Measurements from ENCODE around the gene MOBP.

The MOBP gene

GRCh38 chr3:39491733-39492350, 24.4 kb downstream of the MOBP start:
- no peak overlapping the region for H3K27ac ChIP-seq (ENCODE audit: low read length)
- H3K9ac ChIP-seq (ENCODE audit: low read length in 2 of 2): no peak overlapping the region
- H3K4me3 ChIP-seq (ENCODE audit: low read length in 2 of 2): no peak overlapping the region

GRCh38 chr3:39494781-39495180, 27.3 kb downstream of the MOBP start:
- Histone ChIP-seq H3K4me3 (ENCODE audit: low read length in 2 of 2) (no peak overlapping the region), H3K9me3 (ENCODE audit: control insufficient read depth in 2 of 2, low read length in 2 of 2) (no peaks in the 10 kb centered on the region), H3K4me1 (ENCODE audit: control insufficient read depth, insufficient read depth, low read length) (no peaks in the 10 kb centered on the region), H3K9ac (ENCODE audit: low read length in 2 of 2) (no peak overlapping the region), H3K27me3 (ENCODE audit: control insufficient read depth in 1 of 2, insufficient read depth in 2 of 2, low read length in 2 of 2) (peaks cover 5 to 8% of the 10 kb centered on the region in 2 donors), H3K27ac (ENCODE audit: low read length) (no peak overlapping the region), H3K36me3 (ENCODE audit: control insufficient read depth in 2 of 2, insufficient read depth in 2 of 2, low read length in 2 of 2) (no peaks in the 10 kb centered on the region)

More at GRCh38 chr3:39491733-39492350, 24.4 kb downstream of the MOBP start:
- Histone ChIP-seq H3K27me3 (ENCODE audit: control insufficient read depth in 1 of 2, insufficient read depth in 2 of 2, low read length in 2 of 2) (no peaks in the 10 kb centered on the region), H3K9me3 (ENCODE audit: control insufficient read depth in 2 of 2, low read length in 2 of 2) (no peaks in the 10 kb centered on the region), H3K36me3 (ENCODE audit: control insufficient read depth in 2 of 2, insufficient read depth in 2 of 2, low read length in 2 of 2) (no peaks in the 10 kb centered on the region), H3K4me1 (ENCODE audit: control insufficient read depth, insufficient read depth, low read length) (no peaks in the 10 kb centered on the region)

- Histone ChIP-seq H3K9me3 (ENCODE audit: control insufficient read depth in 2 of 2, low read length in 2 of 2) (no peaks in the 10 kb centered on the region), H3K36me3 (ENCODE audit: control insufficient read depth in 2 of 2, insufficient read depth in 2 of 2, low read length in 2 of 2) (no peaks in the 10 kb centered on the region), H3K27me3 (ENCODE audit: control insufficient read depth in 1 of 2, insufficient read depth in 2 of 2, low read length in 2 of 2) (peaks cover 19 to 21% of the 10 kb centered on the region in 2 donors), H3K4me1 (ENCODE audit: control insufficient read depth, insufficient read depth, low read length) (peaks cover 4% of the 10 kb centered on the region), H3K9ac (ENCODE audit: low read length in 2 of 2) (no peak overlapping the region), H3K4me3 (ENCODE audit: low read length in 2 of 2) (no peak overlapping the region), H3K27ac (ENCODE audit: low read length) (no peak overlapping the region)
Observed at GRCh38 chr3:39497753-39498152, 30.3 kb downstream of the MOBP start.

GRCh38 chr3:39499651-39500273, 32.3 kb downstream of the MOBP start:
- Histone ChIP-seq H3K4me1 (ENCODE audit: control insufficient read depth, insufficient read depth, low read length) (peaks cover 4% of the 10 kb centered on the region), H3K4me3 (ENCODE audit: low read length in 2 of 2) (no peak overlapping the region), H3K9ac (ENCODE audit: low read length in 2 of 2) (no peak overlapping the region), H3K9me3 (ENCODE audit: control insufficient read depth in 2 of 2, low read length in 2 of 2) (no peaks in the 10 kb centered on the region), H3K36me3 (ENCODE audit: control insufficient read depth in 2 of 2, insufficient read depth in 2 of 2, low read length in 2 of 2) (no peaks in the 10 kb centered on the region), H3K27ac (ENCODE audit: low read length) (no peak overlapping the region), H3K27me3 (ENCODE audit: control insufficient read depth in 1 of 2, insufficient read depth in 2 of 2, low read length in 2 of 2) (peaks cover 23% of the 10 kb centered on the region in 2 donors)

- peaks cover 23% of the 10 kb centered on the region in 2 donors for H3K27me3 ChIP-seq (ENCODE audit: control insufficient read depth in 1 of 2, insufficient read depth in 2 of 2, low read length in 2 of 2)
- no peak overlapping the region for H3K27ac ChIP-seq (ENCODE audit: low read length)
- H3K4me3 ChIP-seq (ENCODE audit: low read length in 2 of 2): no peak overlapping the region
- no peaks in the 10 kb centered on the region for H3K9me3 ChIP-seq (ENCODE audit: control insufficient read depth in 2 of 2, low read length in 2 of 2)
- no peak overlapping the region for H3K9ac ChIP-seq (ENCODE audit: low read length in 2 of 2)
- H3K36me3 ChIP-seq (ENCODE audit: control insufficient read depth in 2 of 2, insufficient read depth in 2 of 2, low read length in 2 of 2): no peaks in the 10 kb centered on the region
- peaks cover 4% of the 10 kb centered on the region for H3K4me1 ChIP-seq (ENCODE audit: control insufficient read depth, insufficient read depth, low read length)
Observed at GRCh38 chr3:39501059-39501458, 33.6 kb downstream of the MOBP start.

- Histone ChIP-seq H3K27ac (ENCODE audit: low read length) (no peak overlapping the region), H3K27me3 (ENCODE audit: control insufficient read depth in 1 of 2, insufficient read depth in 2 of 2, low read length in 2 of 2) (peaks cover 23% of the 10 kb centered on the region in 2 donors), H3K36me3 (ENCODE audit: control insufficient read depth in 2 of 2, insufficient read depth in 2 of 2, low read length in 2 of 2) (no peaks in the 10 kb centered on the region), H3K4me3 (ENCODE audit: low read length in 2 of 2) (peak overlapping the region in 1 of 2 donors; percentile 29), H3K9me3 (ENCODE audit: control insufficient read depth in 2 of 2, low read length in 2 of 2) (no peaks in the 10 kb centered on the region), H3K4me1 (ENCODE audit: control insufficient read depth, insufficient read depth, low read length) (peaks cover 4% of the 10 kb centered on the region), H3K9ac (ENCODE audit: low read length in 2 of 2) (no peak overlapping the region)
Observed at GRCh38 chr3:39501968-39502837, 34.7 kb downstream of the MOBP start.

- H3K9me3 ChIP-seq (ENCODE audit: control insufficient read depth in 2 of 2, low read length in 2 of 2): no peaks in the 10 kb centered on the region
- H3K27me3 ChIP-seq (ENCODE audit: control insufficient read depth in 1 of 2, insufficient read depth in 2 of 2, low read length in 2 of 2): peaks cover 23% of the 10 kb centered on the region in 2 donors
- no peak overlapping the region for H3K4me3 ChIP-seq (ENCODE audit: low read length in 2 of 2)
- no peaks in the 10 kb centered on the region for H3K36me3 ChIP-seq (ENCODE audit: control insufficient read depth in 2 of 2, insufficient read depth in 2 of 2, low read length in 2 of 2)
- no peak overlapping the region for H3K27ac ChIP-seq (ENCODE audit: low read length)
- H3K9ac ChIP-seq (ENCODE audit: low read length in 2 of 2): no peak overlapping the region
- peaks cover 4% of the 10 kb centered on the region for H3K4me1 ChIP-seq (ENCODE audit: control insufficient read depth, insufficient read depth, low read length)
Observed at GRCh38 chr3:39502838-39503145, 35.3 kb downstream of the MOBP start.

GRCh38 chr3:39505866-39506742, 38.6 kb downstream of the MOBP start:
- H3K27ac ChIP-seq (ENCODE audit: low read length): no peak overlapping the region
- H3K4me3 ChIP-seq (ENCODE audit: low read length in 2 of 2): no peak overlapping the region
- H3K36me3 ChIP-seq (ENCODE audit: control insufficient read depth in 2 of 2, insufficient read depth in 2 of 2, low read length in 2 of 2): no peaks in the 10 kb centered on the region
- H3K4me1 ChIP-seq (ENCODE audit: control insufficient read depth, insufficient read depth, low read length): peaks cover 4% of the 10 kb centered on the region
- H3K9me3 ChIP-seq (ENCODE audit: control insufficient read depth in 2 of 2, low read length in 2 of 2): no peaks in the 10 kb centered on the region
- H3K9ac ChIP-seq (ENCODE audit: low read length in 2 of 2): no peak overlapping the region
- H3K27me3 ChIP-seq (ENCODE audit: control insufficient read depth in 1 of 2, insufficient read depth in 2 of 2, low read length in 2 of 2): peaks cover 11 to 13% of the 10 kb centered on the region in 2 donors

- H3K27ac ChIP-seq (ENCODE audit: low read length): no peak overlapping the region
- H3K9me3 ChIP-seq (ENCODE audit: control insufficient read depth in 2 of 2, low read length in 2 of 2): no peaks in the 10 kb centered on the region
Observed at GRCh38 chr3:39506863-39507262, 39.4 kb downstream of the MOBP start.

GRCh38 chr3:39513791-39514369, 46.4 kb downstream of the MOBP start:
- H3K4me3 ChIP-seq (ENCODE audit: low read length in 2 of 2): no peak overlapping the region
- H3K36me3 ChIP-seq (ENCODE audit: control insufficient read depth in 2 of 2, insufficient read depth in 2 of 2, low read length in 2 of 2): no peaks in the 10 kb centered on the region
- no peaks in the 10 kb centered on the region for H3K4me1 ChIP-seq (ENCODE audit: control insufficient read depth, insufficient read depth, low read length)
- no peak overlapping the region for H3K27ac ChIP-seq (ENCODE audit: low read length)
- H3K9ac ChIP-seq (ENCODE audit: low read length in 2 of 2): no peak overlapping the region
- H3K9me3 ChIP-seq (ENCODE audit: control insufficient read depth in 2 of 2, low read length in 2 of 2): no peaks in the 10 kb centered on the region
- no peaks in the 10 kb centered on the region for H3K27me3 ChIP-seq (ENCODE audit: control insufficient read depth in 1 of 2, insufficient read depth in 2 of 2, low read length in 2 of 2)

More at GRCh38 chr3:39506863-39507262, 39.4 kb downstream of the MOBP start:
- H3K36me3 ChIP-seq (ENCODE audit: control insufficient read depth in 2 of 2, insufficient read depth in 2 of 2, low read length in 2 of 2): no peaks in the 10 kb centered on the region
- H3K9ac ChIP-seq (ENCODE audit: low read length in 2 of 2): no peak overlapping the region
- peaks cover 4% of the 10 kb centered on the region for H3K4me1 ChIP-seq (ENCODE audit: control insufficient read depth, insufficient read depth, low read length)
- no peak overlapping the region for H3K4me3 ChIP-seq (ENCODE audit: low read length in 2 of 2)
- H3K27me3 ChIP-seq (ENCODE audit: control insufficient read depth in 1 of 2, insufficient read depth in 2 of 2, low read length in 2 of 2): peaks cover 7 to 8% of the 10 kb centered on the region in 2 donors

Data from stomach smooth muscle (tissue), 2 donors.